Left renal pelvis (tissue), 4 donors: ENCODE data around the gene ADD3. TPM values are rescaled to one million over a fixed set of nuclear protein-coding genes. Genes with fewer than 3 reads are reported as not detected.
"Not testable (repeated sequence)": the region's sequence is repeated elsewhere in the genome, so short reads cannot be mapped to it uniquely, and the experiment has no call there.

Source experiments
- DNase-seq, 4 donors: peaks; one replicate each; pipeline ENCODE4 v3.0.0-alpha.2; 2013; ENCODE audit warnings: low read depth in 4 of 4, low spot score in 3 of 4
- polyA plus RNA-seq, 4 donors: library from polyadenylated mRNA; unstranded; fragments of 120-200 nt; gene quantifications; one replicate each; pipeline ENCODE4 v1.2.1, GENCODE V29; 2013; ENCODE audit not compliant: insufficient read length in 4 of 4

Gene ADD3
- polyA plus RNA-seq, 4 donors: 266 to 277 (median 273) TPM

DNA sequence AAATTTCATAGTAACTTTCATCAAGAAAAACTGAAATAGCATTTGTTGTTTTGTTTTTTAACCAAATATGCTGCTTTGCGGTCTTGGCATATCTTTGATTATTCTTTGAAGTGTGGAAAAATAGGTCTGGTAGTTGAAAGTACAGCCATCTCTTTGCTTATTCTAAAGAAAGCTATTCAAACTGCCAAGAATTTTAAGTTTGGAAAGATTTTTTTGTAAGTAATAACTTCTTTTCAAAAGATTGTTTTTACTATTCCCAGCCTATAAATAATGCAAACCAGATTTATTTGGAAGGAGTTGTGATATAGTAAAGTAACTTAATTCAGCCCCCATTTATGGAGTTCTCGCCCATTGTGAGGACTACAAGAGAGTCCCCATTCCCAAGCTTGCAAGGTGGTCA is 87.0 kb downstream of the ADD3 start:
- no peak for DNase-seq

DNA sequence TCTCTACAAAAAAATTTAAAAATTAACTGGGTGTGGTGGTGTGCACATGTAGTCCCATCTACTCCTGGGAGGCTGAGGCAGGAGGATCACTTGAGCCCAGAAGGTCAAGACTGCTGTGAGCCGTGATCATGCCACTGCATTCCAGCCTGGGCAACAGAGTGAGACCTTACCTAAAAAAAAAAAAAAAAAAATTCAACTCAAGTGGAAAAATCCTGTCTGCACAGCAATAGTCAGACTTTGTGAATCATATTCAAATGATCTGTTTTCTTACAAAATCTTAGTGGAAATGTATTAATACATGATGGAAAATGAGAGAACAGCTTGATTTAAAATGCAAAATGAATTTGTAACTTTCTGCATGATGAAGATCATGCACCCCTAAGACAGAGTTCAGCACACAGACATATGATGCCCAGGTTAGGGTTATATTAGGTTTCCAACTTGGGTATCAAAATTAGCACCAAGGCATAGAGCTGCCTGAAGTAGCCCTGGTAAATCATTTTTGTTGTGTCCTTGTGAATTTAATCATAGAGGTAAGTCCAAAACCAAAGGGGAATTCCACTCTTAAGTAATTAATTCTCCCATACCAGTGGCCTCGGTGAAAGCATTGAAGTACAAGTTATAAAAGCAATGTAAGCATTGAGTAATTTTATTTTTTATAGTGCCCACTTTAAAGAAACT is 93.8 kb downstream of the ADD3 start:
- DNase-seq: no peak

DNA sequence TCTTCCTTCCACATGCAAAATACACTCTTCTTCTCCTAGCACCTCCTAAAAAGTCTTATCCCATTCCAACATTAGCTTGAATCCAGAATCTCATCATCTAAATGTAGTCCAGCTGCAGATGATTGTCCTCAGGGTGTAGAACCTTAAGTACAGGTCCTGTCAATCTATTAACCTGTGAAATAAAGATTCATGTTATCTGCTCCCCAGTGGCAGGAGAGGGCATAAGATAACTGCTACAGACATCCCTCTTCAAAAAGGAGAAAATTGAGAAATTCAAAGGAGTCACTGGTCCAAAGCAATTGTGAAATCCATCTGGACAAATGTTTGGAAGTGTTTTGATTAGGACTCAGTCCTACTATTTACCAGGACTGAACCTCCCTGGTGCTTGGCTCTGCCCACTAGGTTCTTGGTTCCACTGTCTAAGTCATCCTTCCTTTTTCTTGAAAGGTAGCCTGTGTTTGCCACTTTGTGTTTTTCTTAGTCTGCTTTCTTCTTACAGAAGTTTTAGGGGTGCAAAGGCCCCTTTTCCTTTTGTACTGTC is 96.2 kb downstream of the ADD3 start:
- no peak for DNase-seq

DNA sequence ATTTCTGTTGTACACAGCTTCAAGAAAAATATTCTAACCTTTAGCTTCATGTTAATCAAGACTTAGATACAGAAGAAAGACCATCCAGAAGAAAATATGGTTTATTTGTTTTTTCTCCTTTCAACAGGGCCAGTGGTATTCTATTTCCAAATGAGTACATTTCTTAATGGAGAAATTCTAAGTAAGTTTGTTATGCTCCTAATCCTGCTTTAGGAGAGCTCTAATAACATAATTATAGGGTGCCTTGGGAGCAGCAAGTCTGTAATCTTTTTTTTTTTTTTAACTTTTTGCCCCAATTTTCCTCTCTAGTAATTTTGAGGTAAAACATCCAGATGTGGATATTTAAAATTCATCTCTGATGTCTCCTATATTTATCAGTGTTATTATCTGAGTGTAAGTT is 98.1 kb downstream of the ADD3 start:
- no peak for DNase-seq

DNA sequence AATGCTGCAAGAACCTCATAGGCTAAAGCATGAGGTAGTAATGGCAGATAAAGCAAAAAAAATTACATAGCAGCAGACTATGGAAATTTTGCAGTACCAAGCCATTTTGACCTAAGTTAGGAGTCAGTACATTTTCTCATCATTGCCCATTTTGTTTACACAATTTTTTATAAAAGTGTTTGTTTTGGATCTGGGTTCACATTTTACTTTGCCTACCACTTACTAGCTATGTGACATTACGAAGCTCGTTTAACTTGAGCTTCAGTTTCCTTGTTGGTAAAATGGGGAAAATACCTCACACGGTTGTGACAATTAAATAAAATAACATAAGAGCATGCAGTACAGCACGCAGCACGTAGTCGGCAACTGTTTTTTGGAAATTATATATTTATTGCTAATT is 99.6 kb downstream of the ADD3 start:
- no peak for DNase-seq

DNA sequence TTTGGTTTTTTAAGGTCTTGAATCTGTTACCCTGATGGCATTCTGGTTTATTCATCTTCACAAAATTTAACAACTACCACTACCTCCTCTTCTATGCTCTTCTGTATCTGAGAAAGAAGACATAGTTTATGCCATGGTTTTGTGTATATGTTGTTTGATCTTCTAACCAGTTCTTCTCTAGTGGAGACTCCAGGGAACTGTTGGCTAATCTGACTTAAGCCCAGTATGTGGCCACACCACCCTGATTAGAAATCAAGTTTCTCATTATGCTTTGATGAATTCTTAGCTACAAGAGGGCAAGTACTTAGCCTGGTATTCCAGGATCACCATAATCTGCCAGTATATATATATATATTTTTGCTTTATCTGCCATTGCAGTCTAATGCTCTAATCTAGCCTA is 100.1 kb downstream of the ADD3 start:
- no peak for DNase-seq

DNA sequence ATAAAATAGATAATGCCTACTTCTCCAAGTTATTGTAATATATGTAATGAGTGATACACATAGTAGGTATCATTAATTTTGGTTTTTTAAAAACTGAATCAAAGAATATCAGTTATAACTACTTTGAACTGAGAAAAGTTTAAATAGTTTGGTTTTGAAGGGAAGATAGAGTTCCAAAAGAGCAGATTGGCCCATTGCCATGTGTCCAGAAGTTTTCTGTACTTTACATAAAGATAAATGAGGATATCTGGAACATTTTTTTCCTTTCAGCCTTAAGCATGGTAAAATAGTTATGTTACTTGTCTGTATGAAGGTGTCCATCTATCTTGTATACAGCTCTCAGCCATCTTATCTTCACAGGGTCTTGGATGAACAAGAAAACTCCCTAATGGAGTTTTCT is 101.7 kb downstream of the ADD3 start:
- no peak for DNase-seq

DNA sequence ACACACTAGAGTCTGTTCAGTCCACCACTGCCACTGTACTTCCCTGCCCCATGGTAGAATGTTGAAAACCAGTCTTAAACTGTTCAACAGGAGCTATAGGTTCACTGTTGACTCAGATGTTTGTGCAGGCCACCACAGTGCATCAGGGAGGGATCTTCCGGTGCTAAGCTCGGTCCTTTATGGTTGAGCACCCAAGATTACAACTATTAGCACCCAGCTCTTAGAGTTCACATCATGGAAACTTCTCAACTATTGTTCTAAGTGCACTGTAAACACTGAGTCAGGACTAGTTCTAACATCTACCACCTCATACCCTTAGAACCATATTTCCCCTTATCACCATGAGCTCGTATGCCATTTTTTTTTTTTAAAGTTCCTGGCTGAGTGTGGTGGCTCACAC is 102.6 kb downstream of the ADD3 start:
- DNase-seq: no peak

DNA sequence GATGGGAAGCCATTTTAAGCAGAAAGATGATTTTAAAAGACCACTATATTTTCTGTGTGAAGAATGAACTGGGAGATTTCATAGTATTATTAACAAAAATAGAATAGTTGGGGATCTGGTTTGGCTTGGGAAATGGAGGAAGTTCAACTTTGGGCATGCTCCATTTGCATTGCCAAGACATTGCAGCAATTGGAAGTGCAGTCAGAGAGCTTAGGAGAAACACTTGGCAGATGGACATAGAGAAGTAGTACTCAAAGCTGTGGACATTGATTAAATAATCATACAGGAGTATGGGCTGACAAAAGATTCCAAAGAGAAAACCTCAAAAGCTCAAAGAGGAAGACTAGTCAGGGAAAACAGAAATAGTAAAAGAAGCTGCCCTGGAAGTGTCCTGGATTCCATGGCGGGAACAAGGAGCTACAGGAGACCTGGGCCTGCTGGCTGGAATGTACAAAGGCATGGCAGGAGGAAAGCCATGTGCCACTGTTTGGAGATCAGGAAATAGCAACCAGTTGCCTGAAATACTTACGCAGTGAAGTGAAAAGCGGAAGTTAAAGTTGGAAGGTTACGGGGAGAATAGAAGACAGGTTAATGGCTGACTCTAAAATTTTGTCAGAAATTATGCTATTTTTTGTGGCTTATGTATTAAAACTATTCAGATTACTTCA is 106.0 kb downstream of the ADD3 start:
- no peak for DNase-seq

DNA sequence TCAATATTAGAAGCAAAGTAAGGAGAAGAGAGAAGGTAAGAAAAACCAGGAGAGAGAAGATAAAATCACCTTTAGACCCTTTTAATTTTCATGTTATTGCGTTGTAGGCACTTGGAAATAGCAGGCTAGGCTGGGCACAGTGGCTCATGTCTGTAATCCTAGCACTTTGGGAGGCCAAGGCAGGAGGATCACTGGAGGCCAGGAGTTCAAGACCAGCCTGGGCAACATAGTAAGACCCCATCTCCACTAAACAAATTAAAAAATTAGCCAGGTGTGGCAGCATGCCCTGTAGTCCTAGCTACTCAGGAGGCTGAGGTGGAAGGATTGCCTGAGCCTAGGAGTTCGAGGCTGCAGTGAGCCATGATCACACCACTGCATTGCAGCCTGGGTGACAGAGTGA is 106.9 kb downstream of the ADD3 start:
- not testable (repeated sequence) for DNase-seq

DNA sequence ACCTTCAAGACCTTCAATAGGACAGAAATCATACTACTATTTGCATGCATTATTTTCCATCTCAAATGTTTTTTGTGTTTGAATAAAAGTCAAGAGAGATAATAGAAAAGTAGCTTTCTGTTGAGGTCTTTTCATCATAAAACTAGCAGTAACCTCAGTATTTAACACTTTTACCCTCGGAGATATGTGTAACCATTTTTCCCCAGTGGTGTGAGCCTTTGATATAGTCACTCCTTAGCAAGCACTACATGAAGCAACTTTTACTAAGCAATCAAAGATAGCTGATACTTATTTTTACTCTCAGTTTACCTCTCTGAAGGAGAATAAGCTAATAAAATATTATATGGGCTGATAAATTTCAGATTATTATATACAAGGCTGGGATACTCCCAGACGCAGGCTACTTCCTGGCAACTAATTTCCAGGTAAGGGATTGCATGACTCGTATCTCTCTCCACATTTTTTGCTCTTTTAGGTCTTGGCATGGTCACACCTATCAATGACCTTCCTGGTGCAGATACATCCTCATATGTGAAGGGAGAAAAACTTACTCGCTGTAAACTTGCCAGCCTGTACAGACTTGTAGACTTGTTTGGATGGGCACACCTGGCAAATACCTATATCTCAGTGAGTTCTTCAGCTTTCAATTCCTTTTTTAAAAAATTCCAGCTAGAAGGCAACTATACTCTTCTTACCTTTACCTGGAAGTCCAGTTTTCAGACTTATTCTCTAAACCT is 108.2 kb downstream of the ADD3 start:
- DNase-seq: no peak

DNA sequence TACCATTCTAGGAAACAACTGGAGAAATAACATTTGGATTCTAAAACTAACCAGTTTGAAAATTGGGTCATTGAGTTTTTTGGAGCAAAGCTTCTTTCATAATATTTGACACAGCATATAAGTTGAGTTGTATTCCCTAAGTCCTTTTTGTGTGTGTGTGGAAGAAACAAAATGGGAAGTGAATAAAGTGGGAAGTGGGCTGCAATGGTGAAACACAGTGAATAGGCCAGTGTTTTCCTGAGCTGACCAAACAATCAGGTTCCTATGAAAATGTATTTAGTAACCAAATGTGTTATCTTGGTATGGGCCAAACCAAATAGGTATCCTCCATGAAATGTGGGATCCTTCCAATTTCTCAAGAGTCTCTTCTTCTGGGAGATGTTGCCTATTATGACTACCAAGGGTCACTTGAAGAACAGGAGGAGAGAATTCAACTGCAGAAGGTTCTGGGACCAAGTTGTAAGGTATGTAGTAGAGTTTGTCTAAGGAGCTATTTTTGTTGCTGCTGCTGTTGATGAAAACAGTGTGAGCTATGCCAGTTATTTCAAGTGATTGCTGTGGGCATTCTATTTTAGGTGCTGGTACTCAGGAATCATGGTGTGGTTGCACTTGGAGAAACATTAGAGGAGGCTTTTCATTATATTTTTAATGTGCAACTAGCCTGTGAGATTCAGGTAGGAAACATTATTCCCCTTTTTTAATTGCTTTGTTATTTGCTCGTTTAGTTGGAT is 111.3 kb downstream of the ADD3 start:
- DNase-seq: no peak

DNA sequence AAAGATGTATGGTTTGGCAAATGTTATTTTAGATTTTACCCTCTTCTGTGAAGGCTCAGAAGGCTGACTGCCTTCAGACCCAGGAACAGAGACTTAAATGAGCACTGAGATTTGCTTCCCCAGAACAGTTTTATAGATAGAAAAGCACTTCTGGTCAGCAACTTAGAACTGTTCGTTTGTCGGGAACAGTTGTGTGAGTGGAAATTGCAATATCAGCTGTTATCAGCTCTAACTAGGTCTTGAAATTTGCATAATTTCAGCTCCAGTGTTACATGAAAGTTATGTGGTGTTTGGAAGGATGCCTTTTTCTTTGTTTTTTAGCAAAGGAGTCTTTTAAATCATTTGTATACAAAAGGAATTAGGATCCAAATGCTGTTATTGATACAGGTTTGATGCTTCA is 115.8 kb downstream of the ADD3 start:
- DNase-seq: no peak

DNA sequence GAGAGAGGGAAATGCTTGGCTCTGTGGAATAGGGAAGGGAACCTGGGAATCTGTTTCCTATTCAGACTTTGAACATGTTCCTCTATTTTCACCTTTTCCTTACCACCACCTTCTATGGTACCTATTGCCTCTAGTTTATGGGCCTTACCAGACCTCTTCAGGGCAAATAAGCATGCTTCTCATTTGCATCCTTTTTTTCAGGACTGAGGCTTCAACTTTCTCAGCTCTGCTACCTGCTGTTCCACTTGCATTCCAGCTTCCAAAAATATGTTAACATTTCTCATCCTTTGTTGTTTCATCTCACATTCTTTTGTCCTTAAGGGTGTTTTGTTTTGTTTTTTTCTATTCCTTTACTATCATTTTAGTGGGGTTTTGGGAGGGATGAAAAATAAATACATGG is 121.7 kb downstream of the ADD3 start:
- no peak for DNase-seq

DNA sequence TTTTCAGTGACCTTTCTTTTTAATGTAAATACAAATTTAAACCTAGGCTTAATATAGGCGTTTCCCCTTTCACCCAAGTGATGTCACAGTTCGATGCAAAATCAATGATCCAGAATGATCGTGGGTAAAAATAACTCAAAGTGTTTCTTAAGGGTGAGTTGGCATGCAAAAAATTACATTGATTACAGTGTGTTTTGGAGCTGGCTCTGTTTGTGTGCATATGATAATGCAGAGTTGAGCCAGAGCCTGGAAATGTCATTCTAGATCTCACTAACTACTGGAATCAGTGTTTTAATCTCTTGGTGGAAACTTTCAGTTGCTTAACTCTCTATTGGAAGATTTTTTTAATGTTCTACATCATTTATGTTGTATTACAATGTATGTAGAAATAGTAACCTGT is 127.1 kb downstream of the ADD3 start:
- no peak for DNase-seq

DNA sequence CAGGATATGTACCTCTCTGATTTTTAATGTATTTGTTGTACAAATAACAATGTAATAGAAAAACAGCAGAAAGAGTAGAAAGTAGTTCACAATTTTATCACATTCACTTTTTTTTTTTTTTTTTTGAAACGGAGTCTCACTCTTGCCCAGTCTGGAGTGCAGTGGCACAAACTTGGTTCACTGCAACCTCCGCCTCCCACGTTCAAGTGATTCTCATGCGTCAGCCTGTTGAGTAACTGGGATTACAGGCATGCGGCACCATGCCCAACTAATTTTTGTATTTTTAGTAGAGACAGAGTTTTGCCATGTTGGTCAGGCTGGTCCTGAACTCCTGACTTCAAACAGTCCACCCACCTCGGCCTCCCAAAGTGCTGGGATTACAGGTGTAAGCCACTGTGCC is 128.1 kb downstream of the ADD3 start:
- not testable (repeated sequence) for DNase-seq

DNA sequence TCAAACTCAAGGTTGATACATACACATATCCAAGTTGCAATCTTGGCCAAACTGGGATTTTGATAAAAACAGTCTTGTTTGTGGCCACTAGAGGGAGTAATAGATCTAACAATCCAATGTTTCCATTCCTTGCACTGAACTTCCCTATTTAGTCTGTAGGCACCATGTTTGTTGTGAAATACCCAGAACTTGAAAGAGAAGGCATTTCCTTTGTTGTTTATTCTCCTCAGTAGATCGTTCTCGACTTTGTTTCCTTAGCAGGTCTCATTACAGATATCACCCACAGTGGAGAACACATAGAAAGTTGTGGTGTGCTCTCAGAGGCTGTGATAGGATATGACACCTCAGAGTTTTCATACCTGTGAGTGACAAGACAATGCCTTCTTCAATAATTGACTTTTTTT is 129.4 kb downstream of the ADD3 start:
- DNase-seq: peak; percentile 35 to 57 (median 38)

DNA sequence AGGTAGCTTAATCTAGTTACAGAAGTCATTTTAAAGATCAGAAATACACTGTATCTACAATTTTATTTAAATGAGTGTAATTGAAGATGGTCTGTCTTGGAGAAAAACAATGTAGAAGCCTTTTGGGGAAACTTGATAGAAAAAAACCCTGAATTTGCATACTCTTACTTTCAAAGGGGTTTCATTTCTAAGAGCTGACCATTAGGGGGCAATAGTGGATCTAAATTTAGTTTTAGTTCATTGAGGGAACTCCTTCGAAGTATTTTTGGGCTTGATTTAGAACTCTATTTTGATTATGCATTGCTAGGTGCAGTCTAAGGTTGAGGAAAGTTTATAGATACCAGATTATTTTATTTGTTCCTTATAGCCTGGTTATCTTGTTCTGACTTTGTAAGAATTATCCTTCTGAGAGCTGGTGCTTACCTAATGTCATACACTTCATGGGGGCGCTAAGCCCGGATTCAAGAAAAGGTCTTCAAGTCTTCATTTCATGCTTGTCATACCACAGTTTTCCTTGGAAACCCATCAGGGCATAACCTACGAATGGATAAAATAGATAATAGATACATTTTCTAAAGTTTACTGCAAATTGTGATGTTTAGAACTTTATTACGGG is 130.5 kb downstream of the ADD3 start:
- DNase-seq: peak in 3 of 4 donors; percentile 44 to 48 (median 45)

DNA sequence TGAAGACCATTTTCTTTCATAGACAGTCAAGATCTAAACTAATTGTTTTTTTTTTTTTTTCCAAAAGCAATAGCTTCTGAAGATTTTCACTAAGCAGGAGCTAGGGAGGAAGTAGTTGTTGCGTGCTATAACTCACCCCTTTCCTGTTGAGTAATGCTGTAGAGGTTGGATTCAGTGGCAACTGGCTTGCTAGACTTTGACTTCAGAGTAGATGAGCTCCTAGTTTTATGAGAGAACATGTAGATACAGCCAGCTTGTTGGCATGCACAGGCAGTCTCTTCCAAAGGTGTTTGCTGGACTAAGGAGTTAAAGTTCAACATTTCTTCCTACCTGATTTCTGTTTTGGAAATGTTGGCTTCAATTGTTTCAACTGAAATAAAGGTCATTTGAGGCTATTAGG is 133.4 kb downstream of the ADD3 start:
- DNase-seq: no peak

DNA sequence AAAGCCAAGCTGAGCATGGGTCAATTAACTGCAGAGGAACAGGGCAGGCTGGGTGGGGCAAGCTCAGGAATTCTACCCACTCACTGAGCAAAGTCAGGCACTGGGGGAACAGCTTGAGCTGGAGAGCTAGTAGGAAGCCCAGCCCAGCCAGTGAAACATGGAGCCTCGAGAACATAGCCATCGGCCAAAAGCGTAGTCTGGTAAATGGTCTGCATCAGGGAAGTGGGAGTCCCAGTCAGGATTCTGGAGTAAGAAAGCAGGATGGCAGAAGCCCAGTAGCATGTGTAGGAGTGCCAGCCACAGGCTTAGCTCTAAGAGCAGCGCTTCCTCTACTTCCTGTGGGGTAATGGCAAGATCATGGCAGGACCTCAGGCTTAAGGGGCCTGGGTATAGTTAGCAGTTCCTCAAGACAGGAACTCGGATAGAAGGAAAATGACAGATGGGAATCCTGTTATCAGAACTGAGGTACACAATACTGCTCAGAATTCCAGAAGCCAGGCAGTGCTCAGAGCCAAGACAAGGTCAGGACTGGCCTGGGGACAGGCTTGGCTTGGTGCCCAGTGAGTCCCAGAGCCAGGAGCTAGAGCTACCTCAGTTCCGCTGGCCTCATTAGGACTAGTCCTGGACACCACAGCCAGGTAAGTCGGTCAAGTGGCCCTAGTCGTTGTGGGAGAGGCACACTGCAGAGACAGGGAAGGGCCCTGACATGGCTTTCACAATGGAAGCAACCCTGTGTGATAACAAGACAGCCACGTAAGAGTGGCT is 134.3 kb downstream of the ADD3 start:
- no peak for DNase-seq
